HCT116 (cell line): ENCODE measurements around the gene PDCL3. TPM values are rescaled to one million over a fixed set of nuclear protein-coding genes. Genes with fewer than 3 reads are reported as not detected.

Source experiments
- ATAC-seq: fragments of 200-7000 bp; cut with Tn5 transposase; 2 replicates; pipeline ENCODE4 v1.9.1; 2020; ENCODE audit warnings: mild to moderate bottlenecking, moderate library complexity
- BruUV-seq: library from RNA; stranded (reverse); fragments of 400-500 nt; replicated peaks from 2 replicates; lab custom pipeline; 2021; lab: Mats Ljungman, UMichigan
- CTCF ChIA-PET: fragments of 300-600 bp; sonication (Branson Sonifier 250); formaldehyde crosslinking; loops from one replicate; lab custom pipeline; 2021; ENCODE audit warnings: antibody characterized with exemption; lab: Charles Lee
- POLR2A ChIA-PET: fragments of 300-600, 350-600 bp; sonication (Branson Sonifier 250); formaldehyde crosslinking; loops from one replicate; lab custom pipeline; 2021; ENCODE audit warnings: antibody characterized with exemption; lab: Charles Lee
- RAD21 ChIA-PET, 2 experiments: fragments of 300-600 bp; sonication (Branson Sonifier 250); formaldehyde crosslinking; loops; one replicate each; lab custom pipeline; 2023; ENCODE audit warnings: low total read pairs in 2 of 2; ENCODE audit not compliant: uncharacterized antibody in 2 of 2, unreplicated experiment in 2 of 2, low non-redundant PET in 1 of 2; lab: Charles Lee
- DNase-seq: peaks from one replicate; pipeline ENCODE4 v3.0.0-alpha.2; 2010; ENCODE audit warnings: low read depth, low spot score
- H2AFZ ChIP-seq: fragments of 200-600 bp; shearing (Covaris generic), sonication (generic); 2 replicates; pipeline ENCODE4 v1.6.1; 2017; ENCODE audit warnings: low read depth, mixed run types, mixed read lengths, antibody characterized with exemption, low read length; ENCODE audit not compliant: poor library complexity, severe bottlenecking
- H3K27ac ChIP-seq: 2 replicates; pipeline ENCODE4 v1.5.1; 2012; ENCODE audit warnings: low read depth, low read length
- H3K27me3 ChIP-seq: fragments of 200-600 bp; sonication (generic); 2 replicates; pipeline ENCODE4 v1.6.1; 2016; ENCODE audit warnings: mixed run types, low read length, mixed read lengths; ENCODE audit not compliant: insufficient read depth
- H3K36me3 ChIP-seq, 2 experiments: fragments of 200-500 bp in 1 of 2; fragments of 200-600 bp in 1 of 2; sonication (Bioruptor generic) in 1 of 2; sonication (generic) in 1 of 2; 2 replicates each; pipeline versions ENCODE4 v1.5.1 to v1.6.1; 2014 to 2016; ENCODE audit warnings: low read length in 2 of 2, inconsistent platforms in 1 of 2, mixed read lengths in 1 of 2, mixed run types in 1 of 2; ENCODE audit not compliant: insufficient read depth in 2 of 2, control insufficient read depth in 1 of 2
- H3K4me1 ChIP-seq, 2 experiments: fragments of 200-600 bp in 1 of 2; sonication (generic) in 1 of 2; 2 replicates each; pipeline versions ENCODE4 v1.5.1 to v1.6.1; 2012 to 2017; ENCODE audit warnings: low read length in 2 of 2, inconsistent platforms in 1 of 2, mild to moderate bottlenecking in 1 of 2, mixed read lengths in 1 of 2, mixed run types in 1 of 2, moderate library complexity in 1 of 2; ENCODE audit not compliant: insufficient read depth in 2 of 2, control insufficient read depth in 1 of 2
- H3K4me2 ChIP-seq: fragments of 200-600 bp; sonication (generic); 2 replicates; pipeline ENCODE4 v1.6.1; 2017; ENCODE audit warnings: mixed run types, low read length, mixed read lengths
- H3K4me3 ChIP-seq, 2 experiments: fragments of 200-600 bp in 1 of 2; sonication (generic) in 1 of 2; replicated peaks in 1 of 2; 2 replicates each; pipeline ENCODE4 v1.5.1; 2011 to 2016; ENCODE audit warnings: low read length in 2 of 2, control low read depth in 1 of 2, low read depth in 1 of 2, mild to moderate bottlenecking in 1 of 2, mixed read lengths in 1 of 2, mixed run types in 1 of 2
- H3K79me2 ChIP-seq: fragments of 200-600 bp; sonication (generic); 2 replicates; pipeline ENCODE4 v1.6.1; 2017; ENCODE audit warnings: mild to moderate bottlenecking, mixed run types, low read length, moderate library complexity, mixed read lengths; ENCODE audit not compliant: insufficient read depth
- H3K9ac ChIP-seq: fragments of 200-600 bp; sonication (generic); 2 replicates; pipeline ENCODE4 v1.6.1; 2016; ENCODE audit warnings: low read length, mixed read lengths
- H3K9me2 ChIP-seq: fragments of 200-600 bp; sonication (generic), shearing (Covaris generic); 2 replicates; pipeline ENCODE4 v1.6.1; 2017; ENCODE audit warnings: mixed run types, mild to moderate bottlenecking, moderate library complexity; ENCODE audit not compliant: insufficient read depth
- H3K9me3 ChIP-seq, 2 experiments: fragments of 200-500 bp in 1 of 2; fragments of 200-600 bp in 1 of 2; sonication (Bioruptor generic) in 1 of 2; sonication (generic) in 1 of 2; 2 replicates each; pipeline ENCODE4 v1.6.1; 2014 to 2017; ENCODE audit warnings: low read length in 2 of 2, mixed read lengths in 2 of 2, inconsistent platforms in 1 of 2, low read depth in 1 of 2, mild to moderate bottlenecking in 1 of 2, mixed run types in 1 of 2, moderate library complexity in 1 of 2; ENCODE audit not compliant: control insufficient read depth in 1 of 2, insufficient read depth in 1 of 2
- H4K20me1 ChIP-seq: fragments of 200-600 bp; sonication (generic), shearing (Covaris generic); 2 replicates; pipeline ENCODE4 v1.6.1; 2017; ENCODE audit warnings: mixed run types, mild to moderate bottlenecking, moderate library complexity; ENCODE audit not compliant: insufficient read depth
- ATF3 ChIP-seq: IDR thresholded peaks from 2 replicates; pipeline ENCODE4 v1.6.1; 2012
- CBX3 ChIP-seq: IDR thresholded peaks from 2 replicates; pipeline ENCODE4 v1.6.1; 2012; ENCODE audit warnings: low read depth
- CEBPB ChIP-seq: IDR thresholded peaks from 2 replicates; pipeline ENCODE4 v1.6.1; 2012; ENCODE audit warnings: low read depth
- EGR1 ChIP-seq: IDR thresholded peaks from 2 replicates; pipeline ENCODE4 v1.6.1; 2012; ENCODE audit warnings: low read depth
- ELF1 ChIP-seq: IDR thresholded peaks from 2 replicates; pipeline ENCODE4 v1.6.1; 2012; ENCODE audit warnings: low read depth, borderline replicate concordance
- EZH2 ChIP-seq: fragments of 200-600 bp; sonication (generic); IDR thresholded peaks from 2 replicates; pipeline ENCODE4 v1.6.1; 2017; ENCODE audit warnings: antibody characterized with exemption, mixed run types
- EZH2phosphoT487 ChIP-seq: fragments of 200-600 bp; IDR thresholded peaks from 2 replicates; pipeline ENCODE4 v1.6.1; 2018; ENCODE audit warnings: antibody characterized with exemption, borderline replicate concordance
- FOSL1 ChIP-seq: IDR thresholded peaks from 2 replicates; pipeline ENCODE4 v1.6.1; 2012; ENCODE audit warnings: low read depth
- POLR2A ChIP-seq: IDR thresholded peaks from 2 replicates; pipeline ENCODE4 v1.7.0; 2011; ENCODE audit warnings: borderline replicate concordance; ENCODE audit not compliant: insufficient read depth, insufficient read length; ENCODE audit errors: extremely low read depth
- POLR2AphosphoS5 ChIP-seq: IDR thresholded peaks from 2 replicates; pipeline ENCODE4 v1.6.1; 2011; ENCODE audit warnings: mild to moderate bottlenecking, low read depth, low read length, moderate library complexity
- RAD21 ChIP-seq: IDR thresholded peaks from 2 replicates; pipeline ENCODE4 v1.6.1; 2012; ENCODE audit warnings: low read depth, mild to moderate bottlenecking
- REST ChIP-seq: IDR thresholded peaks from 2 replicates; pipeline ENCODE4 v1.6.1; 2012; ENCODE audit warnings: low read depth
- SIN3A ChIP-seq: IDR thresholded peaks from 2 replicates; pipeline ENCODE4 v1.6.1; 2012; ENCODE audit warnings: low read depth
- SP1 ChIP-seq: IDR thresholded peaks from 2 replicates; pipeline ENCODE4 v1.6.1; 2012; ENCODE audit warnings: low read depth
- SRF ChIP-seq: IDR thresholded peaks from 2 replicates; pipeline ENCODE4 v1.6.1; 2012; ENCODE audit warnings: low read depth
- TCF7L2 ChIP-seq: IDR thresholded peaks from 2 replicates; pipeline ENCODE4 v1.7.0; 2011; ENCODE audit warnings: borderline replicate concordance, inconsistent platforms; ENCODE audit not compliant: insufficient read depth, insufficient read length; ENCODE audit errors: extremely low read depth
- YY1 ChIP-seq: IDR thresholded peaks from 2 replicates; pipeline ENCODE4 v1.6.1; 2011; ENCODE audit warnings: low read length, low read depth, moderate library complexity, mild to moderate bottlenecking; ENCODE audit not compliant: insufficient replicate concordance; ENCODE audit errors: extremely low read depth
- ZNF274 ChIP-seq: fragments of 200-500 bp; sonication (Bioruptor generic); IDR thresholded peaks from 2 replicates; pipeline ENCODE4 v1.6.1; 2014; ENCODE audit warnings: mild to moderate bottlenecking, low read depth, low read length, inconsistent platforms
- intact Hi-C: fragments of 100-400 bp; cut with micrococcal nuclease; formaldehyde crosslinking; loops from 2 replicates; pipeline ENCODE4 v1.10.0; 2022
- total RNA-seq: library from RNA; stranded (reverse); gene quantifications from one replicate; pipeline ENCODE4 v1.2.1, GENCODE V29; 2021; ENCODE audit not compliant: unreplicated experiment

Gene PDCL3
- total RNA-seq, 1 experiment from 2014 or later = 26.3 TPM

- TF ChIP-seq POLR2A = no peak
- TF ChIP-seq CEBPB = no peak
- TF ChIP-seq POLR2AphosphoS5 = no peak
- TF ChIP-seq FOSL1 = no peak
- TF ChIP-seq EGR1 = no peak
- no peak for TF ChIP-seq EZH2
- TF ChIP-seq CBX3 = no peak
- TF ChIP-seq SIN3A = no peak
- TF ChIP-seq RAD21 = no peak
- DNase-seq (no peak), ATAC-seq (no peak)
- Histone ChIP-seq H3K79me2 (no peaks in the 10 kb centered on the region), H3K4me2 (no peak overlapping the region), H2AFZ (no peak overlapping the region), H3K4me1 (no peaks in the 10 kb centered on the region), H3K9ac (no peak overlapping the region), H3K27me3 (no peaks in the 10 kb centered on the region), H3K9me2 (no peaks in the 10 kb centered on the region), H4K20me1 (no peaks in the 10 kb centered on the region), H3K4me3 (no peak overlapping the region), H3K9me3 (no peaks in the 10 kb centered on the region), H3K36me3 (no peaks in the 10 kb centered on the region), H3K27ac (no peak overlapping the region)
- CTCF ChIA-PET = no interaction called here
- RAD21 ChIA-PET = no interaction called here
- no TSS peak for BruUV-seq
- POLR2A ChIA-PET = no interaction called here
- intact Hi-C loops = no loop called here
Observed at GRCh38 chr2:100529176-100529575, 33.6 kb upstream of the PDCL3 start.

- Histone ChIP-seq H2AFZ (no peak overlapping the region), H3K79me2 (no peaks in the 10 kb centered on the region), H3K27ac (no peak overlapping the region), H3K9ac (no peak overlapping the region), H3K27me3 (no peaks in the 10 kb centered on the region), H3K36me3 (no peaks in the 10 kb centered on the region), H3K4me3 (no peak overlapping the region), H3K9me2 (no peaks in the 10 kb centered on the region), H4K20me1 (no peaks in the 10 kb centered on the region), H3K4me2 (no peak overlapping the region), H3K9me3 (no peaks in the 10 kb centered on the region), H3K4me1 (no peaks in the 10 kb centered on the region)
- ChIA-PET RAD21 (no interaction called here), POLR2A (no interaction called here), CTCF (no interaction called here)
- ATAC-seq (no peak), DNase-seq (no peak)
- TF ChIP-seq TCF7L2 (no peak), POLR2A (no peak), FOSL1 (no peak), EZH2phosphoT487 (no peak), EGR1 (no peak), CEBPB (no peak), SRF (no peak), YY1 (no peak), REST (no peak), ATF3 (no peak), ELF1 (no peak), SIN3A (no peak), POLR2AphosphoS5 (no peak), ZNF274 (no peak), SP1 (no peak)
- intact Hi-C loops = no loop called here
- BruUV-seq = no TSS peak
Observed at GRCh38 chr2:100529900-100530299, 32.9 kb upstream of the PDCL3 start.
